MM.1S (cell line): ENCODE measurements around the gene ITGA11.

Experiments used
- DNase-seq: peaks from one replicate; pipeline ENCODE4 v3.0.0-alpha.2; 2015
- H2AFZ ChIP-seq: fragments of 300-600 bp; sonication (generic); 2 replicates; pipeline ENCODE4 v1.6.0; 2016; ENCODE audit warnings: antibody characterized with exemption, low read length
- H3F3A ChIP-seq: fragments of 300-600 bp; sonication (generic); 2 replicates; pipeline ENCODE4 v1.6.1; 2016; ENCODE audit warnings: mild to moderate bottlenecking, antibody characterized with exemption, low read length, moderate library complexity, mixed read lengths; ENCODE audit not compliant: insufficient read depth
- H3K27ac ChIP-seq: fragments of 300-600 bp; sonication (generic); 2 replicates; pipeline ENCODE4 v1.5.1; 2016; ENCODE audit warnings: mild to moderate bottlenecking, low read length
- H3K27me3 ChIP-seq: fragments of 300-600 bp; sonication (generic); replicated peaks from 2 replicates; pipeline ENCODE4 v1.6.0; 2016; ENCODE audit warnings: low read length; ENCODE audit not compliant: insufficient read depth
- H3K36me3 ChIP-seq: fragments of 300-600 bp; sonication (generic); replicated peaks from 2 replicates; pipeline ENCODE4 v1.6.1; 2016; ENCODE audit warnings: mild to moderate bottlenecking, low read length, mixed read lengths; ENCODE audit not compliant: insufficient read depth
- H3K4me1 ChIP-seq: fragments of 300-600 bp; sonication (generic); 2 replicates; pipeline ENCODE4 v1.6.1; 2016; ENCODE audit warnings: low read length, mixed read lengths
- H3K4me2 ChIP-seq: fragments of 300-600 bp; sonication (generic); 2 replicates; pipeline ENCODE4 v1.6.0; 2016; ENCODE audit warnings: low read depth, low read length
- H3K4me3 ChIP-seq: fragments of 300-600 bp; sonication (generic); 2 replicates; pipeline ENCODE4 v1.5.1; 2016; ENCODE audit warnings: low read length, mixed read lengths
- H3K79me2 ChIP-seq: fragments of 300-600 bp; sonication (generic); 2 replicates; pipeline ENCODE4 v1.6.1; 2016; ENCODE audit warnings: mixed run types, low read length, mixed read lengths
- H3K9ac ChIP-seq: fragments of 300-600 bp; sonication (generic); 2 replicates; pipeline ENCODE4 v1.6.1; 2016; ENCODE audit warnings: low read length, mixed read lengths
- H3K9me2 ChIP-seq: fragments of 300-600 bp; sonication (generic); replicated peaks from 2 replicates; pipeline ENCODE4 v1.6.1; 2016; ENCODE audit warnings: mild to moderate bottlenecking, low read length, mixed read lengths; ENCODE audit not compliant: insufficient read depth
- H3K9me3 ChIP-seq: fragments of 300-600 bp; sonication (generic); replicated peaks from 2 replicates; pipeline ENCODE4 v1.6.1; 2016; ENCODE audit warnings: mild to moderate bottlenecking, low read length, mixed read lengths; ENCODE audit not compliant: insufficient read depth
- H4K20me1 ChIP-seq: fragments of 300-600 bp; sonication (generic); 2 replicates; pipeline ENCODE4 v1.6.1; 2016; ENCODE audit warnings: mild to moderate bottlenecking, low read length, moderate library complexity, mixed read lengths; ENCODE audit not compliant: insufficient read depth
- CTCF ChIP-seq: fragments of 300-600 bp; sonication (generic); IDR thresholded peaks from 2 replicates; pipeline ENCODE4 v1.5.1; 2016; ENCODE audit warnings: antibody characterized with exemption, low read length, mixed read lengths
- EZH2 ChIP-seq: fragments of 300-600 bp; sonication (generic); optimal IDR thresholded peaks from 2 replicates; pipeline ENCODE3; 2017; ENCODE audit warnings: low read depth, mild to moderate bottlenecking, antibody characterized with exemption, low read length, mixed read lengths
- EZH2phosphoT487 ChIP-seq: fragments of 300-600 bp; sonication (generic); IDR thresholded peaks from 2 replicates; pipeline ENCODE4 v1.6.1; 2018; ENCODE audit warnings: antibody characterized with exemption, low read length

Gene ITGA11

GRCh38 chr15:68326711-68327354 lies 105.1 kb downstream of the ITGA11 start:
- Histone ChIP-seq H3K9me3 (no peaks in the 10 kb centered on the region), H3K4me3 (no peak overlapping the region), H3K9me2 (no peaks in the 10 kb centered on the region), H3K27ac (no peak overlapping the region), H3K9ac (no peak overlapping the region), H3K27me3 (0 out of 2 replicates have a peak, but pooled peaks cover 3% of the 10 kb centered on the region), H3K79me2 (no peaks in the 10 kb centered on the region), H4K20me1 (no peaks in the 10 kb centered on the region), H2AFZ (no peak overlapping the region), H3F3A (no peaks in the 10 kb centered on the region), H3K36me3 (no peaks in the 10 kb centered on the region), H3K4me1 (no peaks in the 10 kb centered on the region), H3K4me2 (no peak overlapping the region)
- DNase-seq = no peak
- TF ChIP-seq CTCF (no peak), EZH2 (no peak), EZH2phosphoT487 (no peak)

- Histone ChIP-seq H3K27ac (no peak overlapping the region), H3K4me1 (no peaks in the 10 kb centered on the region)
- TF ChIP-seq CTCF (no peak), EZH2 (no peak), EZH2phosphoT487 (no peak)
Observed at GRCh38 chr15:68325726-68326125, 106.2 kb downstream of the ITGA11 start.

GRCh38 chr15:68322796-68323195 lies 109.2 kb downstream of the ITGA11 start:
- DNase-seq = no peak
- Histone ChIP-seq H3K36me3 (no peaks in the 10 kb centered on the region), H4K20me1 (no peaks in the 10 kb centered on the region), H3K9me3 (no peaks in the 10 kb centered on the region), H3K9ac (no peak overlapping the region), H3K4me1 (no peaks in the 10 kb centered on the region), H3K9me2 (no peaks in the 10 kb centered on the region), H3K4me2 (no peak overlapping the region), H3K4me3 (no peak overlapping the region), H3F3A (no peaks in the 10 kb centered on the region), H3K27ac (no peak overlapping the region), H3K27me3 (no peaks in the 10 kb centered on the region), H2AFZ (no peak overlapping the region), H3K79me2 (no peaks in the 10 kb centered on the region)
- TF ChIP-seq EZH2phosphoT487 = no peak
- TF ChIP-seq CTCF = no peak
- no peak for TF ChIP-seq EZH2

More at GRCh38 chr15:68325726-68326125, 106.2 kb downstream of the ITGA11 start:
- Histone ChIP-seq H3K79me2 (no peaks in the 10 kb centered on the region), H3K9ac (no peak overlapping the region), H3K4me2 (no peak overlapping the region), H3K9me3 (no peaks in the 10 kb centered on the region), H3K36me3 (no peaks in the 10 kb centered on the region), H3F3A (no peaks in the 10 kb centered on the region), H2AFZ (no peak overlapping the region), H3K9me2 (no peaks in the 10 kb centered on the region), H4K20me1 (no peaks in the 10 kb centered on the region), H3K27me3 (0 out of 2 replicates have a peak, but pooled peaks cover 3% of the 10 kb centered on the region), H3K4me3 (no peak overlapping the region)
- no peak for DNase-seq
